GM21529 (cell line): ENCODE data around the gene ARID1A.

ENCODE experiments used
- ATAC-seq: cut with Tn5 transposase; IDR thresholded peaks from one replicate; pipeline ENCODE4 v1.9.1; 2021; ENCODE audit not compliant: unreplicated experiment

ARID1A gene

GRCh38 chr1:26758358-26758757 is 62.5 kb downstream of the ARID1A start:
- no peak for ATAC-seq

GRCh38 chr1:26759531-26759930 is 63.7 kb downstream of the ARID1A start:
- ATAC-seq: no peak

GRCh38 chr1:26761217-26761616 is 65.4 kb downstream of the ARID1A start:
- ATAC-seq: no peak

- no peak for ATAC-seq
These were observed 71.9 kb downstream of the ARID1A start for GRCh38 chr1:26767714-26768113.

- no peak for ATAC-seq
These were observed 72.9 kb downstream of the ARID1A start for GRCh38 chr1:26768755-26769154.

- ATAC-seq: no peak
These were observed 75.4 kb downstream of the ARID1A start for GRCh38 chr1:26771285-26771642.

GRCh38 chr1:26771643-26772321 is 76.0 kb downstream of the ARID1A start:
- ATAC-seq: no peak

GRCh38 chr1:26772687-26773086 is 76.9 kb downstream of the ARID1A start:
- ATAC-seq: no peak

- no peak for ATAC-seq
These were observed 78.6 kb downstream of the ARID1A start for GRCh38 chr1:26774462-26774861.

- ATAC-seq: no peak
These were observed 79.9 kb downstream of the ARID1A start for GRCh38 chr1:26775666-26776065.

- no peak for ATAC-seq
These were observed 83.4 kb downstream of the ARID1A start for GRCh38 chr1:26779098-26779668.

- ATAC-seq: no peak
These were observed 84.6 kb downstream of the ARID1A start for GRCh38 chr1:26780344-26780957.

- no peak for ATAC-seq
These were observed 85.5 kb downstream of the ARID1A start for GRCh38 chr1:26781206-26781825.

- ATAC-seq: no peak
These were observed 86.9 kb downstream of the ARID1A start for GRCh38 chr1:26782521-26783212.

GRCh38 chr1:26783646-26784022 is 87.8 kb downstream of the ARID1A start:
- ATAC-seq: no peak

GRCh38 chr1:26784023-26784871 is 88.4 kb downstream of the ARID1A start:
- ATAC-seq: no peak

GRCh38 chr1:26784886-26785285 is 89.1 kb downstream of the ARID1A start:
- ATAC-seq: no peak

GRCh38 chr1:26785611-26786436 is 90.0 kb downstream of the ARID1A start:
- no peak for ATAC-seq

GRCh38 chr1:26786437-26787380 is 90.9 kb downstream of the ARID1A start:
- peak; percentile 19 for ATAC-seq
